Epithelial cell of esophagus (primary cell): Measurements from ENCODE around the gene ANKRD44.

Experiments used
- DNase-seq: peaks from one replicate; pipeline ENCODE4 v3.0.0; 2010; ENCODE audit warnings: low read depth
- H3K4me3 ChIP-seq: 2 replicates; pipeline ENCODE4 v1.5.1; 2011; ENCODE audit warnings: mild to moderate bottlenecking, low read length, control low read depth
- CTCF ChIP-seq: IDR thresholded peaks from 2 replicates; pipeline ENCODE4 v1.5.1; 2011; ENCODE audit warnings: low read depth, mild to moderate bottlenecking, low read length, control low read depth, inconsistent platforms; ENCODE audit not compliant: insufficient read depth; ENCODE audit errors: missing control alignments

The ANKRD44 gene

GRCh38 chr2:197148401-197148800, 162.2 kb downstream of the ANKRD44 start:
- DNase-seq, result no peak
- no peak overlapping the region for H3K4me3 ChIP-seq
- TF ChIP-seq CTCF, result no peak

GRCh38 chr2:197147942-197148341, 162.6 kb downstream of the ANKRD44 start:
- TF ChIP-seq CTCF, result no peak
- no peak for DNase-seq

GRCh38 chr2:197146995-197147394, 163.6 kb downstream of the ANKRD44 start:
- no peak for DNase-seq
- no peak for TF ChIP-seq CTCF

More at GRCh38 chr2:197147942-197148341, 162.6 kb downstream of the ANKRD44 start:
- no peak overlapping the region for H3K4me3 ChIP-seq

GRCh38 chr2:197145471-197146056, 165.0 kb downstream of the ANKRD44 start:
- H3K4me3 ChIP-seq, result no peak overlapping the region
- no peak for TF ChIP-seq CTCF
- DNase-seq, result peak; percentile 42

More at GRCh38 chr2:197146995-197147394, 163.6 kb downstream of the ANKRD44 start:
- no peak overlapping the region for H3K4me3 ChIP-seq

GRCh38 chr2:197144183-197144582, 166.4 kb downstream of the ANKRD44 start:
- no peak for TF ChIP-seq CTCF
- no peak overlapping the region for H3K4me3 ChIP-seq
- DNase-seq, result no peak

- DNase-seq, result no peak
- H3K4me3 ChIP-seq, result no peak overlapping the region
- TF ChIP-seq CTCF, result no peak
Observed at GRCh38 chr2:197141702-197142473, 168.7 kb downstream of the ANKRD44 start.
